Stomach (tissue), 9 donors: ENCODE measurements around the gene PROB1. TPM values are rescaled to one million over a fixed set of nuclear protein-coding genes. Genes with fewer than 3 reads are reported as not detected.
A peak's percentile ranks its signal among the peaks of the same experiment; 100 is the strongest.

ENCODE experiments used
- DNase-seq, 2 donors: peaks; one replicate each; pipeline versions ENCODE4 v3.0.0 to v3.0.0-alpha.2; 2013 to 2019
- H3K27ac ChIP-seq, 5 donors: fragments of 200-600 bp in 4 of 5; sonication (generic) in 4 of 5; one replicate each; pipeline ENCODE4 v1.5.1; 2013 to 2019; ENCODE audit warnings: mild to moderate bottlenecking in 1 of 5, moderate library complexity in 1 of 5
- H3K27me3 ChIP-seq, 3 donors: fragments of 200-600 bp; sonication (generic); one replicate each; pipeline ENCODE4 v1.5.1; 2017 to 2019; ENCODE audit warnings: mixed run types in 1 of 3
- H3K36me3 ChIP-seq, 4 donors: fragments of 200-600 bp; sonication (generic); 1 replicate in 3 of 4; 2 replicates in 1 of 4; pipeline ENCODE4 v1.5.1; 2016 to 2019
- H3K4me1 ChIP-seq, 4 donors: fragments of 200-600 bp; sonication (generic); one replicate each; pipeline ENCODE4 v1.5.1; 2016 to 2019
- H3K4me3 ChIP-seq, 4 donors: fragments of 200-600 bp; sonication (generic) in 3 of 4; one replicate each; pipeline ENCODE4 v1.5.1; 2016 to 2019; ENCODE audit warnings: mild to moderate bottlenecking in 1 of 4
- H3K9me3 ChIP-seq, 4 donors: fragments of 200-600 bp; sonication (generic); one replicate each; pipeline ENCODE4 v1.5.1; 2016 to 2019
- EP300 ChIP-seq: sonication (generic); formaldehyde crosslinking; IDR thresholded peaks from one replicate; pipeline ENCODE4 v1.6.1; 2017; ENCODE audit warnings: antibody characterized with exemption
- POLR2A ChIP-seq, 4 donors: fragments of 450-650 bp; IDR thresholded peaks; one replicate each; pipeline ENCODE4 v1.6.1; 2016; ENCODE audit warnings: antibody characterized with exemption in 4 of 4, control low read depth in 2 of 4, mild to moderate bottlenecking in 1 of 4, moderate library complexity in 1 of 4
- POLR2AphosphoS5 ChIP-seq, 3 donors: sonication (generic); formaldehyde crosslinking; IDR thresholded peaks; one replicate each; pipeline ENCODE4 v1.6.1; 2016; ENCODE audit warnings: antibody characterized with exemption in 3 of 3
- WGBS, 5 donors: extraction: QIAGEN DNeasy Blood & Tissue Kit in 3 of 5; methylation state at CpG; one replicate each; pipeline versions ENCODE4 v1.1.5 to v1.1.7; 2013 to 2018; 5-methylcytosine and 5-hydroxymethylcytosine counted together
- intact Hi-C: fragments of 100-400 bp; cut with DNase I; formaldehyde crosslinking; loops from one replicate; pipeline ENCODE4 v1.15.1; 2023; ENCODE audit warnings: low total_unique reads
- polyA plus RNA-seq, 3 donors: library from polyadenylated mRNA; stranded (reverse); fragments of 200-250 nt; gene quantifications; one replicate each; pipeline ENCODE4 v1.2.3, GENCODE V29; 2013
- total RNA-seq, 5 donors: library from RNA; depleted of rRNA; stranded (reverse); fragments of >200 nt; gene quantifications; one replicate each; pipeline versions ENCODE4 v1.1.0 to v1.2.3, GENCODE V29; 2014 to 2016
- TF ChIP-seq, protein P1 (sequence below), 7 experiments: fragments of 450-650 bp in 4 of 7; fragments of 200-600 bp in 3 of 7; sonication (generic) in 3 of 7; IDR thresholded peaks; one replicate each; pipeline ENCODE4 v1.5.1; 2016 to 2019; ENCODE audit warnings: antibody characterized with exemption in 7 of 7, control low read depth in 2 of 7, mild to moderate bottlenecking in 1 of 7
- donor health status: healthy with polysubstance abuse.
- donor health status: Bipolar disorder and iron deficiency.
- donor health status: healthy.

Gene PROB1
- total and polyA plus RNA-seq, 8 donors = 0.55 to 0.89 (median 0.73) TPM; not detected in 3

GRCh38 chr5:139426203-139426885 is 31.4 kb upstream of the PROB1 start:
- WGBS, 5 donors = 66 to 85% (median 79%) methylated on average over 8 of the region's 8 CpGs
- Histone ChIP-seq H3K4me1 (no peaks in the 10 kb centered on the region), H3K36me3 (peaks cover 10 to 78% (median 58%) of the 10 kb centered on the region in 4 donors), H3K27ac (no peak overlapping the region), H3K4me3 (no peak overlapping the region), H3K9me3 (no peaks in the 10 kb centered on the region), H3K27me3 (no peaks in the 10 kb centered on the region)
- DNase-seq = no peak
- no peak for TF ChIP-seq EP300
- no peak for TF ChIP-seq POLR2A (IDR thresholded peaks at IDR 0.05)
- TF ChIP-seq POLR2AphosphoS5 (IDR thresholded peaks at IDR 0.05) = no peak
- TF ChIP-seq, protein P1, sequence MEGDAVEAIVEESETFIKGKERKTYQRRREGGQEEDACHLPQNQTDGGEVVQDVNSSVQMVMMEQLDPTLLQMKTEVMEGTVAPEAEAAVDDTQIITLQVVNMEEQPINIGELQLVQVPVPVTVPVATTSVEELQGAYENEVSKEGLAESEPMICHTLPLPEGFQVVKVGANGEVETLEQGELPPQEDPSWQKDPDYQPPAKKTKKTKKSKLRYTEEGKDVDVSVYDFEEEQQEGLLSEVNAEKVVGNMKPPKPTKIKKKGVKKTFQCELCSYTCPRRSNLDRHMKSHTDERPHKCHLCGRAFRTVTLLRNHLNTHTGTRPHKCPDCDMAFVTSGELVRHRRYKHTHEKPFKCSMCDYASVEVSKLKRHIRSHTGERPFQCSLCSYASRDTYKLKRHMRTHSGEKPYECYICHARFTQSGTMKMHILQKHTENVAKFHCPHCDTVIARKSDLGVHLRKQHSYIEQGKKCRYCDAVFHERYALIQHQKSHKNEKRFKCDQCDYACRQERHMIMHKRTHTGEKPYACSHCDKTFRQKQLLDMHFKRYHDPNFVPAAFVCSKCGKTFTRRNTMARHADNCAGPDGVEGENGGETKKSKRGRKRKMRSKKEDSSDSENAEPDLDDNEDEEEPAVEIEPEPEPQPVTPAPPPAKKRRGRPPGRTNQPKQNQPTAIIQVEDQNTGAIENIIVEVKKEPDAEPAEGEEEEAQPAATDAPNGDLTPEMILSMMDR (IDR thresholded peaks at IDR 0.05) = no peak
- intact Hi-C loops = no loop called here

DNA sequence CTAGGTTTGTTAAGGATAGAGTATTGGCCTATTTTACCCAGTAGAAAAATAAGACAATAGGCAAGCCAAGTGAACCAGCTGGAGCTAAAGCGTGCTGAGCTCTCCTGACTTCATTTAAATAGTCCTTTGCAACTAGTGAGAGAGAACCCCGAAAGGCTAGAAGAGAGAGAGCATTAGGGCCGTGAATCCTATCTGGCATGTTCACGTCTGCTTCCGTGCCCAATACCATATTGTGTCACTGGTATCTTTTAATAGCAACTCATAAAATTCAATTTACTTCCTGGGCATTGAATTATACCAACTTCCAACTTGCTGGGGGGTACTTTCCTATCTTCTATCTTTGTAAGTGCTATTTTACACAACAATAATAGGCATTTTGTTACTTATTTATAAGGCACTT is 30.6 kb upstream of the PROB1 start:
- Histone ChIP-seq H3K27ac (no peak overlapping the region), H3K9me3 (no peaks in the 10 kb centered on the region), H3K4me1 (no peaks in the 10 kb centered on the region), H3K4me3 (no peak overlapping the region), H3K36me3 (peaks cover 10 to 78% (median 63%) of the 10 kb centered on the region in 4 donors), H3K27me3 (no peaks in the 10 kb centered on the region)
- DNase-seq = no peak
- intact Hi-C loops = no loop called here
- TF ChIP-seq EP300 (no peak), POLR2A (IDR thresholded peaks at IDR 0.05) (no peak), POLR2AphosphoS5 (IDR thresholded peaks at IDR 0.05) (no peak)
- TF ChIP-seq, protein P1 (IDR thresholded peaks at IDR 0.05) = no peak
- 91 to 97% (median 93%) methylated on average over 5 of the region's 5 CpGs for WGBS, 5 donors

DNA sequence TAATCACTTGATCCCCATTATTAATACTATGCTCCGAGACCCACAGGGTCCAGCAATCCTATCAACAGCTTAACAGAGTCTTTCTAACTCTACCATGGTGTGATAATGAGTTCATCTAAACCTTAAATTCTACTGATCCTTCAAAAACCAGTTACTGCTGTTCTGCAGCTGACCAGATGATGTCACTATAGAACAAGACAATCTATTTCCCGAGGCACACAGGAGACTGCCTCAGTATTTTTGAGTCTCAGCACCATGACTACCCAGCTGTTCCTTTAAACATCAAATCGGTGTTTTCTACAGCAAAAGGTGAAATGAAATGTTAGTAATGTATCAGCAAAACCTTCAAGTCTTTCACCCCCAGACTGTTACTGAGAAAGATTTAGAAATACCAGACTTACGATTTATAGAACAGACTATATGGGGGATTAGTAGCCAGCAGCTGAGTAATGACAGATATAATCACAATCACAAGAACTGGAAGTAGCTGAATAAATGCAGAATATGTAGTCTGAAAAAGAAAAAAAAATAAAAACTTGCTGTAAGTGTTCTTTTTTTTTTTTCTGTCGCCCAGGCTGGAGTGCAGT is 27.5 kb upstream of the PROB1 start:
- Histone ChIP-seq H3K4me3 (no peak overlapping the region), H3K27me3 (no peaks in the 10 kb centered on the region), H3K4me1 (peaks cover 0 to 14% (median 4%) of the 10 kb centered on the region in 4 donors), H3K36me3 (peaks cover 13 to 86% (median 69%) of the 10 kb centered on the region in 4 donors), H3K27ac (no peak overlapping the region), H3K9me3 (no peaks in the 10 kb centered on the region)
- WGBS, 5 donors = 34 to 44% (median 41%) methylated on average over 5 of the region's 5 CpGs
- intact Hi-C loops = loop anchor here (5.0 kb wide), 1 partner anchor 90 kb away; no protein-coding TSS in a partner anchor
- DNase-seq = peak in 1 of 2 donors; percentile 89
- TF ChIP-seq POLR2AphosphoS5 (IDR thresholded peaks at IDR 0.05) (peak in 2 of 3 donors; percentile 12 to 41), EP300 (no peak), POLR2A (IDR thresholded peaks at IDR 0.05) (no peak)
- TF ChIP-seq, protein P1 (IDR thresholded peaks at IDR 0.05) = peak in 5 of 7 experiments; percentile 64 to 79 (median 71)

GRCh38 chr5:139419226-139420192 is 24.6 kb upstream of the PROB1 start:
- intact Hi-C loops = loop anchor here (5.0 kb wide), 1 partner anchor 93 kb away; no protein-coding TSS in a partner anchor
- Histone ChIP-seq H3K27me3 (no peaks in the 10 kb centered on the region), H3K27ac (no peak overlapping the region), H3K9me3 (no peaks in the 10 kb centered on the region), H3K4me1 (peaks cover 5 to 43% (median 26%) of the 10 kb centered on the region in 4 donors), H3K4me3 (no peak overlapping the region), H3K36me3 (peaks cover 9 to 61% (median 42%) of the 10 kb centered on the region in 4 donors)
- TF ChIP-seq POLR2A (IDR thresholded peaks at IDR 0.05) (no peak), POLR2AphosphoS5 (IDR thresholded peaks at IDR 0.05) (no peak), EP300 (no peak)
- TF ChIP-seq, protein P1 (IDR thresholded peaks at IDR 0.05) = no peak
- DNase-seq = no peak
- WGBS, 5 donors = 65 to 82% (median 76%) methylated on average over 9 of the region's 9 CpGs
